GM19025 (cell line): Measurements from ENCODE around the gene UPF1.
A peak's percentile ranks its signal among the peaks of the same experiment; 100 is the strongest.

ENCODE experiments used
- ATAC-seq: cut with Tn5 transposase; IDR thresholded peaks from one replicate; pipeline ENCODE4 v1.9.1; 2021; ENCODE audit warnings: mild to moderate bottlenecking, low read depth, moderate library complexity; ENCODE audit not compliant: unreplicated experiment

UPF1 gene

GRCh38 chr19:18831524-18832305 lies at the start of gene UPF1:
Gene UPF1 (plus strand): TSS chr19:18831959. CDS start chr19:18832210, 251 bp downstream.
- ATAC-seq: peak; percentile 79

- no peak for ATAC-seq
Measured at GRCh38 chr19:18782559-18783225, 49.1 kb upstream of the UPF1 start.

GRCh38 chr19:18783958-18784785 lies 47.6 kb upstream of the UPF1 start:
- no peak for ATAC-seq

- ATAC-seq: no peak
Measured at GRCh38 chr19:18784786-18785120, 47.0 kb upstream of the UPF1 start.

- ATAC-seq: no peak
Measured at GRCh38 chr19:18785179-18786124, 46.3 kb upstream of the UPF1 start.

GRCh38 chr19:18788529-18789421 lies 43.0 kb upstream of the UPF1 start:
- no peak for ATAC-seq

GRCh38 chr19:18789422-18789869 lies 42.3 kb upstream of the UPF1 start:
- no peak for ATAC-seq

- no peak for ATAC-seq
Measured at GRCh38 chr19:18789883-18790565, 41.7 kb upstream of the UPF1 start.

GRCh38 chr19:18790566-18791314 lies 41.0 kb upstream of the UPF1 start, which contains the start of gene COMP:
Gene COMP (minus strand): TSS chr19:18791305. CDS start chr19:18791269, 36 bp downstream.
- ATAC-seq: no peak

GRCh38 chr19:18791315-18791678 lies 40.5 kb upstream of the UPF1 start:
- no peak for ATAC-seq

- no peak for ATAC-seq
Measured at GRCh38 chr19:18792661-18793060, 39.1 kb upstream of the UPF1 start.

GRCh38 chr19:18793144-18794028 lies 38.4 kb upstream of the UPF1 start:
- ATAC-seq: no peak

GRCh38 chr19:18794029-18794313 lies 37.8 kb upstream of the UPF1 start:
- ATAC-seq: no peak

- ATAC-seq: no peak
Measured at GRCh38 chr19:18794692-18795091, 37.1 kb upstream of the UPF1 start.

- no peak for ATAC-seq
Measured at GRCh38 chr19:18795540-18795939, 36.2 kb upstream of the UPF1 start.

- no peak for ATAC-seq
Measured at GRCh38 chr19:18796239-18796638, 35.5 kb upstream of the UPF1 start.
